Testis (tissue), 3 donors: ENCODE results near the gene TTC28. TPM values are rescaled to one million over a fixed set of nuclear protein-coding genes. Genes with fewer than 3 reads are reported as not detected.

Source experiments
- DNase-seq: peaks from one replicate; pipeline ENCODE4 v3.0.0-alpha.2; 2019
- H3K27ac ChIP-seq, 2 donors: fragments of 200-600 bp; sonication (generic); one replicate each; pipeline ENCODE4 v1.5.1; 2019
- H3K27me3 ChIP-seq: fragments of 200-600 bp; sonication (generic); one replicate; pipeline ENCODE4 v1.5.1; 2019
- H3K36me3 ChIP-seq: fragments of 200-600 bp; sonication (generic); one replicate; pipeline ENCODE4 v1.5.1; 2017; ENCODE audit warnings: low read depth; ENCODE audit errors: missing control alignments
- H3K4me1 ChIP-seq: fragments of 200-600 bp; sonication (generic); one replicate; pipeline ENCODE4 v1.5.1; 2019
- H3K4me3 ChIP-seq, 2 donors: fragments of 200-600 bp; sonication (generic); one replicate each; pipeline ENCODE4 v1.5.1; 2017 to 2019
- H3K9me3 ChIP-seq: fragments of 200-600 bp; sonication (generic); one replicate; pipeline ENCODE4 v1.5.1; 2017
- CTCF ChIP-seq, 3 experiments: fragments of 450-650 bp in 2 of 3; fragments of 200-600 bp in 1 of 3; sonication (generic) in 1 of 3; IDR thresholded peaks; one replicate each; pipeline ENCODE4 v1.5.1; 2016 to 2019; ENCODE audit warnings: antibody characterized with exemption in 3 of 3, mild to moderate bottlenecking in 2 of 3, moderate library complexity in 1 of 3
- POLR2A ChIP-seq: fragments of 450-650 bp; IDR thresholded peaks from one replicate; pipeline ENCODE4 v1.6.1; 2017; ENCODE audit warnings: antibody characterized with exemption, mild to moderate bottlenecking, moderate library complexity
- WGBS, 2 donors: methylation state at CpG; one replicate each; pipeline ENCODE4 v1.1.5; 2018; 5-methylcytosine and 5-hydroxymethylcytosine counted together
- intact Hi-C: fragments of 100-400 bp; cut with DNase I; formaldehyde crosslinking; loops from one replicate; pipeline ENCODE4 v1.15.1; 2023; ENCODE audit warnings: low total_unique reads
- polyA plus RNA-seq: library from polyadenylated mRNA; stranded (reverse); fragments of 350-450 nt; fragmentation: Illumina TruSeq; extraction: RNeasy Lipid Tissue Mini Kit (QIAGEN cat#74804); gene quantifications from one replicate; pipeline ENCODE4 v1.2.3, GENCODE V29; 2014; ENCODE audit warnings: low read depth, low replicate concordance; ENCODE audit not compliant: insufficient read depth
- total RNA-seq, 2 donors: library from RNA; depleted of rRNA; stranded (reverse); fragments of >200 nt; gene quantifications; one replicate each; pipeline ENCODE4 v1.2.3, GENCODE V29; 2016

Gene TTC28
- total and polyA plus RNA-seq, 3 donors from 2014 or later = 29.4 to 121 (median 75.5) TPM

GRCh38 chr22:28243539-28243938 is 436.1 kb downstream of the TTC28 start:
- WGBS, 2 donors = 74 to 75% methylated on average over 3 of the region's 3 CpGs
- Histone ChIP-seq H3K27ac (peak overlapping the region; percentile 5 to 54), H3K27me3 (no peaks in the 10 kb centered on the region), H3K4me1 (peaks cover 11% of the 10 kb centered on the region), H3K9me3 (no peaks in the 10 kb centered on the region), H3K4me3 (no peak overlapping the region), H3K36me3 (no peaks in the 10 kb centered on the region)
- no peak for DNase-seq
- TF ChIP-seq CTCF (IDR thresholded peaks at IDR 0.05) (no peak), POLR2A (no peak)
- intact Hi-C loops = no loop called here

- peaks cover 4% of the 10 kb centered on the region for H3K4me1 ChIP-seq
- H3K9me3 ChIP-seq = no peaks in the 10 kb centered on the region
- TF ChIP-seq CTCF (IDR thresholded peaks at IDR 0.05) (no peak), POLR2A (no peak)
- peak; percentile 30 for DNase-seq
- no peak overlapping the region for H3K4me3 ChIP-seq
- H3K36me3 ChIP-seq = no peaks in the 10 kb centered on the region
- no peak overlapping the region for H3K27ac ChIP-seq
- WGBS, 2 donors = 72 to 74% methylated on average over 5 of the region's 5 CpGs
- H3K27me3 ChIP-seq = no peaks in the 10 kb centered on the region
- intact Hi-C loops = no loop called here
Measured at GRCh38 chr22:28241656-28242290, 437.9 kb downstream of the TTC28 start.

GRCh38 chr22:28239941-28240340 is 439.7 kb downstream of the TTC28 start:
- no peak for DNase-seq
- Histone ChIP-seq H3K27ac (no peak overlapping the region), H3K27me3 (no peaks in the 10 kb centered on the region), H3K4me1 (peaks cover 4% of the 10 kb centered on the region), H3K9me3 (no peaks in the 10 kb centered on the region), H3K4me3 (no peak overlapping the region), H3K36me3 (no peaks in the 10 kb centered on the region)
- intact Hi-C loops = no loop called here
- TF ChIP-seq CTCF (IDR thresholded peaks at IDR 0.05) (no peak), POLR2A (no peak)

GRCh38 chr22:28237783-28238182 is 441.9 kb downstream of the TTC28 start:
- 47 to 64% methylated on average over 2 of the region's 2 CpGs for WGBS, 2 donors
- Histone ChIP-seq H3K27ac (no peak overlapping the region), H3K27me3 (no peaks in the 10 kb centered on the region), H3K4me1 (peaks cover 4% of the 10 kb centered on the region), H3K4me3 (no peak overlapping the region), H3K9me3 (no peaks in the 10 kb centered on the region), H3K36me3 (no peaks in the 10 kb centered on the region)
- no peak for DNase-seq
- TF ChIP-seq POLR2A = no peak
- TF ChIP-seq CTCF (IDR thresholded peaks at IDR 0.05) = no peak
- intact Hi-C loops = no loop called here

GRCh38 chr22:28237112-28237511 is 442.5 kb downstream of the TTC28 start:
- H3K36me3 ChIP-seq = no peaks in the 10 kb centered on the region
- no peaks in the 10 kb centered on the region for H3K9me3 ChIP-seq
- peaks cover 1% of the 10 kb centered on the region for H3K4me1 ChIP-seq
- 57 to 60% methylated on average over 4 of the region's 4 CpGs for WGBS, 2 donors
- H3K27me3 ChIP-seq = no peaks in the 10 kb centered on the region
- no peak overlapping the region for H3K4me3 ChIP-seq
- peak overlapping the region in 1 of 2 donors; percentile 37 for H3K27ac ChIP-seq
- intact Hi-C loops = no loop called here
- TF ChIP-seq CTCF (IDR thresholded peaks at IDR 0.05) = no peak
- no peak for TF ChIP-seq POLR2A
- no peak for DNase-seq
